GM13977 (cell line): ENCODE measurements around the gene PARP3.

ENCODE experiments used
- DNase-seq: peaks from one replicate; pipeline ENCODE4 v3.0.0; 2012; ENCODE audit warnings: low spot score
- in situ Hi-C: fragments of 300-500 bp; cut with MboI; formaldehyde crosslinking; loops from one replicate; pipeline ENCODE4 v1.12.0; 2022; ENCODE audit warnings: low sequenced_read_pairs, low pct_unique_long_range_greater_than_20kb, mixed read lengths, inconsistent platforms; ENCODE audit not compliant: unreplicated experiment
- TF ChIP-seq, protein P1 (sequence below): IDR thresholded peaks from 2 replicates; pipeline ENCODE4 v1.5.1; 2012; ENCODE audit warnings: mild to moderate bottlenecking, control low read depth; ENCODE audit not compliant: insufficient read depth; ENCODE audit errors: extremely low read depth, missing control alignments

PARP3 gene

DNA sequence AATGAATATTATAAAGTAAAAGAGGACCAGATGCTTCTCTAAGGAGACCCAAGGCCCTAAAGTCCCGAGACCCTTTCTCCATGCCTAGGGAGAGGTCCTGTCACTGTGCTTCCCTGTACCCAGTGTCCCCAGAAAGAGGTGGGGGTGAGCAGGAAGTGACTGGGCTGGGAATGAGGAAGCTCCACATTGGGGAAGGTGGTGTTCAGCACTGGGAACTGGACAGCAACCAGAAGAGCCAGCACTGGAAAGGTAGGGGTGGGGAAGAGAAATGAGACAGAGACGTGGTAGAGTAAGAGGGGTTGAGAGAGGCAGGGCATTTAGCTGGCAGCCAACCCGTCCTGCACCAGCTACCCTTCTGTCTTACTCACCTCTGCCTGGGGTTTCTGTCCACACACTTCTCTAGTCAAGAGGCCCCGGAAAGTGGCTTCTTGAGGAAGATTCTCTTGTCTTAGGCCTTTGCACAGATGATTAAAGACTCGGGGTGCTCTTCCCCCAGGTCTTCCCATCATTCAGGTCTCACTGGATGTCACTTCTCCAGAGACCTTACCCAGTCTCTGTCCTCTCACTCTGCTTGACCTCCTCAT, 12.7 kb upstream of the PARP3 start:
- DNase-seq = no peak
- TF ChIP-seq, protein P1, sequence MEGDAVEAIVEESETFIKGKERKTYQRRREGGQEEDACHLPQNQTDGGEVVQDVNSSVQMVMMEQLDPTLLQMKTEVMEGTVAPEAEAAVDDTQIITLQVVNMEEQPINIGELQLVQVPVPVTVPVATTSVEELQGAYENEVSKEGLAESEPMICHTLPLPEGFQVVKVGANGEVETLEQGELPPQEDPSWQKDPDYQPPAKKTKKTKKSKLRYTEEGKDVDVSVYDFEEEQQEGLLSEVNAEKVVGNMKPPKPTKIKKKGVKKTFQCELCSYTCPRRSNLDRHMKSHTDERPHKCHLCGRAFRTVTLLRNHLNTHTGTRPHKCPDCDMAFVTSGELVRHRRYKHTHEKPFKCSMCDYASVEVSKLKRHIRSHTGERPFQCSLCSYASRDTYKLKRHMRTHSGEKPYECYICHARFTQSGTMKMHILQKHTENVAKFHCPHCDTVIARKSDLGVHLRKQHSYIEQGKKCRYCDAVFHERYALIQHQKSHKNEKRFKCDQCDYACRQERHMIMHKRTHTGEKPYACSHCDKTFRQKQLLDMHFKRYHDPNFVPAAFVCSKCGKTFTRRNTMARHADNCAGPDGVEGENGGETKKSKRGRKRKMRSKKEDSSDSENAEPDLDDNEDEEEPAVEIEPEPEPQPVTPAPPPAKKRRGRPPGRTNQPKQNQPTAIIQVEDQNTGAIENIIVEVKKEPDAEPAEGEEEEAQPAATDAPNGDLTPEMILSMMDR = no peak

DNA sequence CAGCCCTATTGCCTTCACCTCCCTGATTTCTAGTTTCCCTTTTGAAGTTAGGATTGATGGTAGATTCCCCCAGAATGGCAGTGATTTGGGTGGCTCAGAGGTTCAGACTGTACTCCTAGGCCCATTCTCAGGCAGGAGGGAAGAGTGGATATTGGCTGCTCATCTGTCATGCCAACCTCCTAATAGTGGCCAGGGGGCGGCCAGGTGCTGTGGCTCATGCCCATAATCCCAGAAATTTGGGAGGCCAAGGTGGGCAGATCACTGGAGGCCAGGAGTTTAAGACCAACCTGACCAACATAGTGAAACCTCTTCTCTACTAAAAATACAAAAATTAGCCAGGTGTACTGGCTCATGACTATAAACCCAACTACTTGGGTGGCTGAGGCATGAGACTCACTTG, 11.7 kb upstream of the PARP3 start:
- in situ Hi-C loops = no loop called here
- TF ChIP-seq, protein P1 = no peak
- DNase-seq = no peak

More for the DNA sequence above, 12.7 kb upstream of the PARP3 start:
- in situ Hi-C loops = no loop called here

DNA sequence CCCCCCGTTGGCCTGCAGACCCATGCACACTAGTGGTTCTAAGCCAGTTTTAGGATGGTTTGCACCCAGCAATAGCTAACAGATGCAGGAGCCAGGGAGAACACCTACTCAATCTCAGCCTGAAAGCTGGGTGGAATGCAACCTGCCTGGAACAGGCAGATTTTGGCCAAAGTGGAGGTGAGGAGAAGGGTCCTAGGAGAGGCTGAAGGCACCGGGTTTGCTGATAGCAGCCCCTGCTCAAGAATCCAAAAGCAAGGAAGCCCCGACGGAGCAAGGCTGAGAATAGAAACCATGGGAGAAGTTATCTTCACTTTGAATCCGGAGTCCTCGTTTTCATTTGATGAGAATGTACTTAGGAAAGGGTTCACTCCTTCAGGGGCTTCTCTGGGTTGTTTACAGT, 10.4 kb upstream of the PARP3 start:
- DNase-seq = no peak
- TF ChIP-seq, protein P1 = no peak
- in situ Hi-C loops = no loop called here

DNA sequence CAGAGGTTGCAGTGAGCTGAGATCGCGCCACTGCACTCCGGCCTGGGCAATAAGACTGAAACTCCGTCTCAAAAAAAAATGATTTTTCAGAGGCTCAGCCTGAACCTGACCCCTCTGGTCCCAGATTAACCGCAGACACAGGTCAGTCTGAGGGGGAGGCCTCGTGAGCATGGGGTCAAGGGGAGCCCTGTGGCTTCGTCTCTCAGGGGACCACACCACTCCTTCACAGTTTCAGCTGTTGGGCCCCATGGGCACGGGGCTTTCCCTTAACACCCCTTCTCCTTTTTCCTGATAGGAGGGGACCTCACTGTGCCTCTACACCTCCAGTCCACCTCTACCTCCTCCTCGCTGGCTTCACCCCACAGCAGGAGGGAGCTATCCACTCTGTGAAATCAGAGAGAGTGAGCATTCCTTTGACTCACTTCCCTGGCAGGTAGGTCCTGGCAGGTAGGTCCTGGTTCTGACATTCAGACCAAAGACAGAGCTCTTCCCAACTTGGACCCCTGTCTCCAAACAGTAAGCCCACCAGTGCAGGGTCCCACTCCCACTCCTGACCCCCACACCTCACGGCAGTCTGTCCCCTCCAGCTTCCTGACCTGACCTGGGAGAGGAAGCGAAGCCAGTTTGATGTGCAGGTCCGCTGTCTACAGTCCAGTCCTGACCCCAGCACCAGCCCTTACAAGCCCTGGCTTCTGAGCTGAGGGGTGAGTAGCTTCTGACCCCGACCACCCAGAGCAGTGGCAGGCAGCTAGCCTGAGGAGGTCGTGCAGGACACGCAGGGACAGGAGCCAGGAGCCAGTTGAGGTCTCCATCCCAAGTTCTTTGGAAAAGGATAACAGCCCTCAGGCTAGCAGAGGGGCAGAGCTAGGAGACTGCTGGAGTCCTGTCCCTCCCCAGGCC, 9.4 kb upstream of the PARP3 start:
- TF ChIP-seq, protein P1 = no peak
- DNase-seq = no peak
- in situ Hi-C loops = no loop called here

DNA sequence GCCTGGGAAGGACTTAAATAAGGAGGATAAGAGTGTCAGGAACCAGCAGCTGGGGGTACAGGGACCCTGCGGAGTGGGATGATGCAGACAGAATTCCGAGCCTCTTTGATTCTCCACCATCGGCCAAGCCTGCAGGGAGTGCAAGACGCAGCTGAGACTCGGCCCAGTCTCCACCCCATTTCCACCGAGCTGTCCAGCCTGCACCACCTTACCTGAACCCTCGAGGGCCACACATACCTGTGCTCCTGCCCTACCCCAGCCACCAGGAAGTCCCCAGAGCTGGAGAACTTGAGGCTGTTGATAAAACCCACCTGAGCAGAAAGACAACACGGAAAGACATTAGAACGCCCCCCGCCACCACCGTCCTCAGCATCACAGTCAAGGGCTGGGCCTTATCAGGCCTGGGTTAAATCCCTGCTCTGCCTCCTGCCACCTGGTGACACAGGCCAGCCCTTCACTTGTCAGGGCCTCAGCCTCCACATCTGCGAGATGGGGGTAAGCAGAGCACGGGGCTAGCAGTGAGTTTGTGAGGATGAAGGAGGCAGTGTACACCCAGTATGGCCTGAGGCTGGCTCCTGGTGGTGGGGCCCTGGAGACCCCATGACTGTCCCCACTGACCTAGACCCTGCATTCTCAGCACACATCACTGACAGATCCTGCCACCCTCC, 8.6 kb upstream of the PARP3 start:
- TF ChIP-seq, protein P1 = no peak
- DNase-seq = no peak
- in situ Hi-C loops = no loop called here

DNA sequence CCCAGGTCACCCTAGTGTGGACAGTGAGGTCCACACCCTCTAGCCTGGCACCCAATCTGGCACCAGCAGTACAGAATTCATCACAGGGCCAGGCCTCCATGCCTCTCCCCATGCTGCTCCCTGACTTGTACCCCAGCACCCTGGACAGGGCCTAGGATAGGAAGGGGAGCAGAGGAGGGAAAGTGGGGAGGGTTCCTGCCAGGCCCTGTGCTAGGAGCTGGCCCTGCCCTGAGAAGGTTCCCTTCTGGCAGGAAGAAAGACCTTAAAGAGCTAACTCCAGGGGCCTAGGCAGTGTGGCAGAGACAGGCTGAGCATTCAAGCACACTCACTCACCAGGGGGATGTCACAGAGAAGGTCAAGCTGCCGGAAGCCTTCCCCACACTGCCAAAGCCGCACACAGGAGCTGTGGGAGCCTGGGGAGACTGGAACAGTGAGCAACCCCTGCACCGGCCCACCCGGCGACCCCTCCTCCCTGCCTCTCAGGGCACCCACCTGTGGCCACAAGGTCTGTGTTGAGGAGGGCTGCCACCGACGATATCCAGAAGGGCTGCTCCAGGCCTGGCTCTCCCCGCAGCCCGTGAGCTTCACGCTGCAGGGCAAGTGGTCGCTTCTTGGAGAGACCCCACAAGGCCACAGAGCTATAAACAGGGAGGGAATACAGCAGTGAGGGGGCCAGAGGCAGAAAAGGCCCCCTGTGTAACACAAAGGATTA, 7.9 kb upstream of the PARP3 start:
- TF ChIP-seq, protein P1 = no peak
- no peak for DNase-seq
- in situ Hi-C loops = no loop called here
